Measurements from ENCODE around the gene NRG3. TPM values are rescaled to one million over a fixed set of nuclear protein-coding genes. Genes with fewer than 3 reads are reported as not detected.
A peak's percentile ranks its signal among the peaks of the same experiment; 100 is the strongest.

The NRG3 gene
- total and polyA plus RNA-seq, 3 donors from 2014 or later, result 2.7 to 3.9 (median 2.7) TPM

DNA sequence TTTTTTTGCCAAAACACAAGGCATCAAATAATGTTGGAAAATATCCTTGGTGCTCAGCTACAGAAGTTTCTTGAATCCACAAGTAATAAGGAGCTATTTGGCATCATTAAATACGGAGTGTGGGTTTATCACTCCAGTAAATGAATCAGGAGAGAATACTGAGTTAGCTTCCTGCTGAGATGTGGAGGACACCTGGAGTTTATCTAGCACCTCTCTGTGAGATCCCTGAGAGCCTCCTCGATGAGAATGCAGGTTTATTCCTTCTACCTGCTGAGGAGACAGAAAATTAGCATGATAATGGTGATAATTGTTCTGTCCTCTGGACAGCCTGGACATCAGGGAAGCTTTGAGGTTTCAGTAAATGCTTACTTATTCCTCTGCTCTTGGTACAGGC lies 40.5 kb downstream of the NRG3 start:
- H3K4me3 ChIP-seq, result no peak overlapping the region
- H3K36me3 ChIP-seq (ENCODE audit: low read depth, missing control alignments), result no peaks in the 10 kb centered on the region
- H3K4me1 ChIP-seq, result no peaks in the 10 kb centered on the region
- no peak for DNase-seq
- H3K27me3 ChIP-seq, result no peaks in the 10 kb centered on the region
- intact Hi-C loops (cut with DNase I; ENCODE audit: low total_unique reads), result no loop called here
- H3K9me3 ChIP-seq, result no peaks in the 10 kb centered on the region
- no peak overlapping the region for H3K27ac ChIP-seq
- TF ChIP-seq POLR2A (IDR thresholded peaks at IDR 0.05), result no peak
- TF ChIP-seq, protein P1, sequence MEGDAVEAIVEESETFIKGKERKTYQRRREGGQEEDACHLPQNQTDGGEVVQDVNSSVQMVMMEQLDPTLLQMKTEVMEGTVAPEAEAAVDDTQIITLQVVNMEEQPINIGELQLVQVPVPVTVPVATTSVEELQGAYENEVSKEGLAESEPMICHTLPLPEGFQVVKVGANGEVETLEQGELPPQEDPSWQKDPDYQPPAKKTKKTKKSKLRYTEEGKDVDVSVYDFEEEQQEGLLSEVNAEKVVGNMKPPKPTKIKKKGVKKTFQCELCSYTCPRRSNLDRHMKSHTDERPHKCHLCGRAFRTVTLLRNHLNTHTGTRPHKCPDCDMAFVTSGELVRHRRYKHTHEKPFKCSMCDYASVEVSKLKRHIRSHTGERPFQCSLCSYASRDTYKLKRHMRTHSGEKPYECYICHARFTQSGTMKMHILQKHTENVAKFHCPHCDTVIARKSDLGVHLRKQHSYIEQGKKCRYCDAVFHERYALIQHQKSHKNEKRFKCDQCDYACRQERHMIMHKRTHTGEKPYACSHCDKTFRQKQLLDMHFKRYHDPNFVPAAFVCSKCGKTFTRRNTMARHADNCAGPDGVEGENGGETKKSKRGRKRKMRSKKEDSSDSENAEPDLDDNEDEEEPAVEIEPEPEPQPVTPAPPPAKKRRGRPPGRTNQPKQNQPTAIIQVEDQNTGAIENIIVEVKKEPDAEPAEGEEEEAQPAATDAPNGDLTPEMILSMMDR (IDR thresholded peaks at IDR 0.05), result no peak
- WGBS, 2 donors, result 38 to 47% methylated on average over 2 of the region's 2 CpGs

DNA sequence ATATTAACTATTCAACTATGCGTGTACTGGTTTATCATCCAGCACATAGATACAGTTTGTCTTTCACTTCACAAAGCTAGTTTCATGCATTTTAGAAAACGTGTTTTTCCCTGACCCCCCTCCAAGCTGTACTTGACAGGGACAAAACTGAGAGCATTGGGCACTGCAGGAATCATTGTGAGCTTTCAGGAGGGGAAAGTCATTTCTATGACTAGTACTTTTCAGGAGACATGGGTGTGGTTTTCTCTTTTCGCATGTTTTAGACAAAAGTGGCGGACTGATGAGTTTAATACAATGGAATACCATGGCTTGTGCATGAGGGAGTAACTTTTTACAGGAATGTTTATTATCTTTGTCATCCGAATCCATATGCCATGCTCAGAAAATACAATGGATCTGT lies 42.7 kb downstream of the NRG3 start:
- Histone ChIP-seq H3K27ac (no peak overlapping the region), H3K4me1 (no peaks in the 10 kb centered on the region), H3K9me3 (no peaks in the 10 kb centered on the region), H3K27me3 (no peaks in the 10 kb centered on the region), H3K36me3 (ENCODE audit: low read depth, missing control alignments) (no peaks in the 10 kb centered on the region), H3K4me3 (no peak overlapping the region)
- no peak for TF ChIP-seq POLR2A (IDR thresholded peaks at IDR 0.05)
- TF ChIP-seq, protein P1 (IDR thresholded peaks at IDR 0.05), result no peak
- intact Hi-C loops (cut with DNase I; ENCODE audit: low total_unique reads), result no loop called here
- DNase-seq, result no peak
- 61 to 62% methylated on average over 5 of the region's 5 CpGs for WGBS, 2 donors

DNA sequence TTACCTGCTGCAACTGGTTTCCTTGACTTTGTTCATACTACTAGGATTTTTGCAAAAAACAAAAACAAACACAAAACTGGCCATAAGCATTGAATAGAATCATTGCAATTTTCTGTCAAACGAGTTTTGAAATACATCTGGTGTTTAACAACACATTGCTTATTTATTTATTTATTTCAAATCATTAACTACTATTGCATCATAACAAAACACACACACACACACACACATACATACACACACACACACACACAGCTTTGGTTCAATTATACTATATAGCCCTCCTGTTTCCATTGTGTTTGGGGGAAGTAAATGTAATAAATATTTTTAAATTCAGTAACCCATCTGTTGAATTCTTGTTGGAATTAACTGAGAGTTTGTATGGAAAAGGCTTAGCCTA lies 43.8 kb downstream of the NRG3 start:
- no peak for TF ChIP-seq POLR2A (IDR thresholded peaks at IDR 0.05)
- TF ChIP-seq, protein P1 (IDR thresholded peaks at IDR 0.05), result no peak
- H3K9me3 ChIP-seq, result no peaks in the 10 kb centered on the region
- 68 to 92% methylated on average over 1 of the region's 1 CpG for WGBS, 2 donors
- DNase-seq, result no peak
- H3K27ac ChIP-seq, result no peak overlapping the region
- no peak overlapping the region for H3K4me3 ChIP-seq
- H3K27me3 ChIP-seq, result no peaks in the 10 kb centered on the region
- intact Hi-C loops (cut with DNase I; ENCODE audit: low total_unique reads), result no loop called here
- no peaks in the 10 kb centered on the region for H3K4me1 ChIP-seq
- no peaks in the 10 kb centered on the region for H3K36me3 ChIP-seq (ENCODE audit: low read depth, missing control alignments)

DNA sequence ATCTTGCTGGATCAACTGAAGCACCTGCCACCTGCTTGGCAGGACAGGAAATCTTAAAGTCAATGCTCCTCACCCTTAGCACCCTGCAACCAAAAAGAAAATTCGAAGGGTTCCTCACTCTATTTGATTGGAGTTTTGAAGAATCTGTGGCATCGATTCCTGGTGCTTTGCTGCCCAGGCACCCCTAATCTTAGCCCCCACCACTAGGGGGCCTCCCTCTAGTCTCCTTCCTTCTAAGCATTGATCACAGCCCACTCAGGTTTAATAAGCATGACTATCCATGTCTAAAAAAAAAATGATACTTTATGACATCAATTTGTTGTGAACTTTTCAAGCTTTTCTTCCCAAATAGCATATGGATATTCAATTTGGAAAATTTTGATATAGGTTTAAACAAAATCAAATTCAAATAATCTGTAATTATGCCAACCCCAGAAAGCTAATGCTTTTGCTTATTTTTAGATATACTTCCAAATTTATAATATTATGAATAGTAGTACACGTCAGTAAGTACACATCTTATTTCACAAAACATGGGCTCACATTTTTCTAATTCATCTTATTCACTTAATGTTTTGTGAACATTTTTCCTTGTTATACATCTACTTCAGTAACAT lies 45.3 kb downstream of the NRG3 start:
- Histone ChIP-seq H3K9me3 (no peaks in the 10 kb centered on the region), H3K36me3 (ENCODE audit: low read depth, missing control alignments) (no peaks in the 10 kb centered on the region), H3K4me1 (no peaks in the 10 kb centered on the region), H3K27me3 (no peaks in the 10 kb centered on the region), H3K4me3 (no peak overlapping the region), H3K27ac (no peak overlapping the region)
- peak; percentile 20 for DNase-seq
- no peak for TF ChIP-seq POLR2A (IDR thresholded peaks at IDR 0.05)
- TF ChIP-seq, protein P1 (IDR thresholded peaks at IDR 0.05), result peak in 1 of 3 experiments; percentile 26
- WGBS, 2 donors, result 79 to 82% methylated on average over 3 of the region's 3 CpGs
- intact Hi-C loops (cut with DNase I; ENCODE audit: low total_unique reads), result no loop called here

DNA sequence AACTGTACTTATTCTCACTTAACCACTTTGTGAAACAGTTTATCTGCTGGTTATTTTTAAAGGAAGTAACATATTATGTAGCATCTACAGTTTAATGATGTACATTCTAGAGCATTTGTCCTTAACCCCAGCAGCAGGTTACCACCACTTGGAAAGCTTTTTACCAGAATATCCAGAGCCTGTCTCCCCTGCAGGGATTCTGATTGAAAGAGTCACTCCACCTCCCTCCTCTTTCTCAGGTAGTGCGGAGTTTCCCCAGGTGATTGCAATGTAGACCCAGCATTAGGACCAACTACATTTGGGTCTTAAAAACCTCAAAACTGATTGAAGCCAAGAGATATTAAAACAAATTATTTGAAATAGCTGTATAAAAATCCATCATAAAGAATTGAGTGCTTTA lies 53.1 kb downstream of the NRG3 start:
- 100% methylated on average over 1 of the region's 1 CpG for WGBS, 2 donors
- Histone ChIP-seq H3K27me3 (no peaks in the 10 kb centered on the region), H3K4me3 (no peak overlapping the region), H3K4me1 (no peaks in the 10 kb centered on the region), H3K27ac (no peak overlapping the region), H3K36me3 (ENCODE audit: low read depth, missing control alignments) (no peaks in the 10 kb centered on the region), H3K9me3 (no peaks in the 10 kb centered on the region)
- TF ChIP-seq, protein P1 (IDR thresholded peaks at IDR 0.05), result no peak
- no peak for TF ChIP-seq POLR2A (IDR thresholded peaks at IDR 0.05)
- DNase-seq, result no peak
- intact Hi-C loops (cut with DNase I; ENCODE audit: low total_unique reads), result no loop called here

Measured in testis (tissue), 3 donors.